Fibroblast of skin of right biceps (primary cell): ENCODE data around the gene SPRR2F.

Experiments used
- DNase-seq: peaks from one replicate; pipeline ENCODE4 v3.0.0-alpha.2; 2013

The SPRR2F gene

DNA sequence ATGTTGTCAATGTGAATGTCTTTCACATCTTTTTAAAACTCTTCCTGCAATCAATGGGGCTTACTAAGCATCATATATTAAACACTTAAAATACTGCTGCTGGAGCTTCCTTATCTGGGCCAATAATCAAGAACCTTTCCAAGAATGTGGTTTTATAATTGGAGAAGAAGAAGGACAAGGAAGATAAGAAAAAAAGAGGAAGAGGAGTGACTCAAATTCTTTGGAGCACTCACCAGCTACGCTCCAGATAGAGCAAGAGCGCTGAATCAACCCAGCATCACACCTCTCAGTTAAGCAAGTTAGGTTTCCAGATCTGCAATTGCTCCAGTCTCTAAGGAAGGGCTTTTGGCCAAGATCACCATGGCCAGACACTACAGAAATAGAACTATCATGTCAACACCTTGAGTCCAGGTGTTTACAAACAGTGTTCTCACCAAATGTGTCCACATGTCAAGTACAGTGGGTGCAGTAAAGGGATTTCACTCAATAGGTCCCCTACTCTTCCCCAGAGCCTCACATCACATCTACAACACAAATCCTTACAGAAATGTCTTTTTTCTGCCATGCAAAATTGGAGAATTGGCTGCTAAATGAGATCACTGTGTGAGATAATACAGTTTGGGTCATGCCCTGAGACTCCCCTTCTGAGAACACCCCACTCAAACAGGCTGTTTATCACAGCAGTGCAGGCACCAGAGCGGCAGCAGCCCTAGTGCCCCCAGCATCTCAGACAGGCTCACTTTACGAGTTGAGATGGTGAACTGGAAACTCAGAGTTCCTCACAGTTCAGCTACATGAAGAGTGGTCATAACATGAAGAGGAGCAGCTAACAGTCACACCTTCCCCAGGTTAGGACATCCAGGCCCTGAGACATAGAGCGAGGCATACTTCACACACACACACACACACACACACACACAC, 40.2 kb downstream of the SPRR2F start:
- no peak for DNase-seq

DNA sequence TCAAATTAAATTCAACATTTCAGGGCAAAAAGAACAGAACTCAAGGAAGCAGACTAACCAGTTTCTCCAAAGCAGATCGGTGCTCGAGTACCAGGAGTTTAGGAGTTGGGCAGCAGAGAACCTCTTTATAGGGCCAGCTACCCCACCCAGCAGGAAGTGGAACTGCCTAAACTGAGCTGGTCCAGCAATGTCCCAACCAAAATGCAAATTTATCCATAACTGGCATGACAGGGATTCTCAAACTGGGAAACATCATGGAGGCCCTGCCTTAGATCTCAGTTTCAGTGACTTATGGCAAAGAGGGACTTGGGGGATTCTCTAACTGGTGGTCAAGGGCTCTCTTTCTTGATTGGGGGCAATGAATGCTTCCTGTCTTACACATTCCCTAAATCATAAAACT, 41.8 kb downstream of the SPRR2F start, which contains the start of gene SPRR2B:
SPRR2B (minus strand) TSS at position 101 of the 400 bp plus-strand sequence. CDS start 772 bp downstream, outside the sequence.
- DNase-seq = no peak

DNA sequence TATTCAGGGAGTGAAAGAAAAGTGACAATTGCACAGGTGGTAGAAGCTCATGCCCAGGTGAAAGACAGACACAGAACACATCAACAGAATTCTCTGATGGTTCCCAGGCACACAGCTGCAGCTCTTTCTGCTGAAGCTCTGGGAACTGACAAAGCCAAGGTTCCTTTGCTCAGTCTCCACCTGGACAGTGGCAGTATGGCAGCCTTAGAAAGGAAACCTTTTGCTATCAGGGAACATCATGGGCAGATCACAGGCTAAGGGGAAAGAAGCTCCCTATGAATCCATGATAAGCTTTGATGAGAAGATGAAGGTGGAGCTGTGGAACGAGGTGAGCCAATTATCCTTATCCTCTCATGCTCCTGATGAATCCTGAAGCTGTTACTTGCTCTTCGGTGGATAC, 43.1 kb downstream of the SPRR2F start:
- no peak for DNase-seq
